ENCODE results near the gene RPL18A.

- TF ChIP-seq, protein P1, sequence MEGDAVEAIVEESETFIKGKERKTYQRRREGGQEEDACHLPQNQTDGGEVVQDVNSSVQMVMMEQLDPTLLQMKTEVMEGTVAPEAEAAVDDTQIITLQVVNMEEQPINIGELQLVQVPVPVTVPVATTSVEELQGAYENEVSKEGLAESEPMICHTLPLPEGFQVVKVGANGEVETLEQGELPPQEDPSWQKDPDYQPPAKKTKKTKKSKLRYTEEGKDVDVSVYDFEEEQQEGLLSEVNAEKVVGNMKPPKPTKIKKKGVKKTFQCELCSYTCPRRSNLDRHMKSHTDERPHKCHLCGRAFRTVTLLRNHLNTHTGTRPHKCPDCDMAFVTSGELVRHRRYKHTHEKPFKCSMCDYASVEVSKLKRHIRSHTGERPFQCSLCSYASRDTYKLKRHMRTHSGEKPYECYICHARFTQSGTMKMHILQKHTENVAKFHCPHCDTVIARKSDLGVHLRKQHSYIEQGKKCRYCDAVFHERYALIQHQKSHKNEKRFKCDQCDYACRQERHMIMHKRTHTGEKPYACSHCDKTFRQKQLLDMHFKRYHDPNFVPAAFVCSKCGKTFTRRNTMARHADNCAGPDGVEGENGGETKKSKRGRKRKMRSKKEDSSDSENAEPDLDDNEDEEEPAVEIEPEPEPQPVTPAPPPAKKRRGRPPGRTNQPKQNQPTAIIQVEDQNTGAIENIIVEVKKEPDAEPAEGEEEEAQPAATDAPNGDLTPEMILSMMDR (IDR thresholded peaks at IDR 0.05): no peak
- TF ChIP-seq POLR2A (IDR thresholded peaks at IDR 0.05): no peak
These were observed 48.0 kb upstream of the RPL18A start for GRCh38 chr19:17811681-17812080.
